ENCODE results near the gene UQCR11.

Gene UQCR11

GRCh38 chr19:1563251-1563650 lies 42.0 kb downstream of the UQCR11 start:
- DNase-seq: no peak

GRCh38 chr19:1561236-1561842 lies 43.9 kb downstream of the UQCR11 start:
- DNase-seq: no peak

- DNase-seq: no peak
Observed at GRCh38 chr19:1560286-1560882, 44.9 kb downstream of the UQCR11 start.

GRCh38 chr19:1558552-1558951 lies 46.7 kb downstream of the UQCR11 start:
- DNase-seq: no peak

GRCh38 chr19:1556390-1557070 lies 48.7 kb downstream of the UQCR11 start:
- no peak for DNase-seq

- no peak for DNase-seq
Observed at GRCh38 chr19:1555487-1556389, 49.5 kb downstream of the UQCR11 start.

- DNase-seq: no peak
Observed at GRCh38 chr19:1554968-1555367, 50.3 kb downstream of the UQCR11 start.

- DNase-seq: no peak
Observed at GRCh38 chr19:1553415-1553814, 51.8 kb downstream of the UQCR11 start.

GRCh38 chr19:1551068-1552040 lies 53.9 kb downstream of the UQCR11 start:
- DNase-seq: no peak

GRCh38 chr19:1549332-1549945 lies 55.8 kb downstream of the UQCR11 start:
- DNase-seq: no peak
